Liver (tissue), 9 donors: ENCODE measurements around the gene SELENOM. TPM values are rescaled to one million over a fixed set of nuclear protein-coding genes. Genes with fewer than 3 reads are reported as not detected.

Source experiments
- DNase-seq: peaks from one replicate; pipeline ENCODE4 v3.0.0-alpha.2; 2017; ENCODE audit warnings: low spot score
- H3K27ac ChIP-seq, 2 donors: one replicate each; pipeline ENCODE4 v1.7.0; 2013; ENCODE audit warnings: inconsistent platforms in 2 of 2, low read length in 2 of 2, control low read depth in 1 of 2, low read depth in 1 of 2, mild to moderate bottlenecking in 1 of 2
- H3K27me3 ChIP-seq, 4 donors: one replicate each; pipeline versions ENCODE4 v1.6.1 to v1.7.0; 2013; ENCODE audit warnings: low read length in 3 of 4, inconsistent platforms in 1 of 4, mild to moderate bottlenecking in 1 of 4, moderate library complexity in 1 of 4; ENCODE audit not compliant: control insufficient read depth in 4 of 4, insufficient read depth in 4 of 4
- H3K36me3 ChIP-seq, 4 donors: one replicate each; pipeline versions ENCODE4 v1.6.1 to v1.7.0; 2013; ENCODE audit warnings: low read length in 3 of 4, mild to moderate bottlenecking in 3 of 4, low read depth in 1 of 4, moderate library complexity in 1 of 4; ENCODE audit not compliant: control insufficient read depth in 4 of 4, insufficient read depth in 3 of 4
- H3K4me1 ChIP-seq, 4 donors: one replicate each; pipeline versions ENCODE4 v1.6.1 to v1.7.0; 2013; ENCODE audit warnings: low read length in 3 of 4, mild to moderate bottlenecking in 3 of 4, moderate library complexity in 1 of 4; ENCODE audit not compliant: control insufficient read depth in 4 of 4, insufficient read depth in 4 of 4
- H3K4me3 ChIP-seq, 3 donors: one replicate each; pipeline versions ENCODE4 v1.6.1 to v1.7.0; 2013; ENCODE audit warnings: low read length in 3 of 3, control low read depth in 1 of 3, low read depth in 1 of 3, mild to moderate bottlenecking in 1 of 3
- H3K9ac ChIP-seq, 2 donors: one replicate each; pipeline ENCODE4 v1.7.0; 2013; ENCODE audit warnings: low read length in 2 of 2, mild to moderate bottlenecking in 2 of 2, moderate library complexity in 2 of 2, control low read depth in 1 of 2, low read depth in 1 of 2
- H3K9me3 ChIP-seq, 4 donors: one replicate each; pipeline versions ENCODE4 v1.6.1 to v1.7.0; 2013; ENCODE audit warnings: low read length in 3 of 4; ENCODE audit not compliant: control insufficient read depth in 4 of 4
- EGR1 ChIP-seq, 2 donors: IDR thresholded peaks; 2 replicates each; pipeline ENCODE4 v1.6.1; 2016 to 2018; ENCODE audit warnings: antibody characterized with exemption in 2 of 2, low read depth in 2 of 2
- FOXA1 ChIP-seq: IDR thresholded peaks from 2 replicates; pipeline ENCODE4 v1.6.1; 2016; ENCODE audit warnings: antibody characterized with exemption
- FOXA2 ChIP-seq: IDR thresholded peaks from 2 replicates; pipeline ENCODE4 v1.6.1; 2016; ENCODE audit warnings: antibody characterized with exemption
- GABPA ChIP-seq, 2 donors: IDR thresholded peaks in 1 of 2; conservative IDR thresholded peaks in 1 of 2; 2 replicates each; pipeline ENCODE4 v1.6.1; 2016; ENCODE audit warnings: antibody characterized with exemption in 2 of 2, mild to moderate bottlenecking in 1 of 2, moderate library complexity in 1 of 2
- HNF4A ChIP-seq, 2 donors: conservative IDR thresholded peaks; 2 replicates each; pipeline ENCODE4 v1.6.1; 2016; ENCODE audit warnings: antibody characterized with exemption in 2 of 2, mild to moderate bottlenecking in 2 of 2
- HNF4G ChIP-seq: IDR thresholded peaks from 2 replicates; pipeline ENCODE4 v1.6.1; 2016; ENCODE audit warnings: antibody characterized with exemption
- JUND ChIP-seq, 2 donors: IDR thresholded peaks; 2 replicates each; pipeline ENCODE4 v1.6.1; 2016; ENCODE audit warnings: antibody characterized with exemption in 2 of 2
- NR2F2 ChIP-seq: IDR thresholded peaks from 2 replicates; pipeline ENCODE4 v1.6.1; 2016; ENCODE audit warnings: antibody characterized with exemption
- RAD21 ChIP-seq, 2 donors: IDR thresholded peaks; 2 replicates each; pipeline ENCODE4 v1.6.1; 2016; ENCODE audit warnings: antibody characterized with exemption in 2 of 2, mild to moderate bottlenecking in 2 of 2
- RXRA ChIP-seq, 2 donors: IDR thresholded peaks; 2 replicates each; pipeline ENCODE4 v1.6.1; 2017 to 2018; ENCODE audit warnings: antibody characterized with exemption in 2 of 2, mild to moderate bottlenecking in 1 of 2
- SP1 ChIP-seq: IDR thresholded peaks from 2 replicates; pipeline ENCODE4 v1.6.1; 2018; ENCODE audit warnings: antibody characterized with exemption, mild to moderate bottlenecking
- TAF1 ChIP-seq: conservative IDR thresholded peaks from 2 replicates; pipeline ENCODE4 v1.6.1; 2016; ENCODE audit warnings: antibody characterized with exemption, mild to moderate bottlenecking
- WGBS: extraction: QIAGEN DNeasy Blood & Tissue Kit; methylation state at CpG from one replicate; pipeline ENCODE4 v1.1.7; 2013; 5-methylcytosine and 5-hydroxymethylcytosine counted together
- polyA plus RNA-seq, 2 donors: library from polyadenylated mRNA; stranded (reverse) in 1 of 2; unstranded in 1 of 2; fragments of 200-250 nt in 1 of 2; fragments of >200 nt in 1 of 2; fragmentation: Nextera tagmentation in 1 of 2; extraction: Ambion mirVana in 1 of 2; gene quantifications; one replicate each; pipeline versions ENCODE4 v1.2.1 to v1.2.3, GENCODE V29; 2013 to 2015
- total RNA-seq, 2 donors: library from RNA; depleted of rRNA; stranded (reverse); fragments of >200 nt; gene quantifications; one replicate each; pipeline ENCODE4 v1.2.3, GENCODE V29; 2014
- TF ChIP-seq, protein P1 (sequence below): IDR thresholded peaks from 2 replicates; pipeline ENCODE4 v1.6.1; 2016; ENCODE audit warnings: antibody characterized with exemption, mild to moderate bottlenecking
- TF ChIP-seq, protein P2 (sequence below): IDR thresholded peaks from 2 replicates; pipeline ENCODE4 v1.6.1; 2016; ENCODE audit warnings: antibody characterized with exemption
- TF ChIP-seq, protein P3 (sequence below): IDR thresholded peaks from 2 replicates; pipeline ENCODE4 v1.6.1; 2016; ENCODE audit warnings: antibody characterized with exemption
- TF ChIP-seq, protein P4 (sequence below): fragments of 150-350 bp; IDR thresholded peaks from 2 replicates; pipeline ENCODE4 v1.5.1; 2017; ENCODE audit warnings: improper control_type of control experiment, low read depth, low read length; ENCODE audit not compliant: missing input control
- donor health status: healthy.
- donor health status: healthy.
- donor health status: healthy.
- donor health status: healthy.
- donor health status: healthy.

Gene SELENOM
- total and polyA plus RNA-seq, 4 donors: 3.0 to 17.3 (median 12.2) TPM

DNA sequence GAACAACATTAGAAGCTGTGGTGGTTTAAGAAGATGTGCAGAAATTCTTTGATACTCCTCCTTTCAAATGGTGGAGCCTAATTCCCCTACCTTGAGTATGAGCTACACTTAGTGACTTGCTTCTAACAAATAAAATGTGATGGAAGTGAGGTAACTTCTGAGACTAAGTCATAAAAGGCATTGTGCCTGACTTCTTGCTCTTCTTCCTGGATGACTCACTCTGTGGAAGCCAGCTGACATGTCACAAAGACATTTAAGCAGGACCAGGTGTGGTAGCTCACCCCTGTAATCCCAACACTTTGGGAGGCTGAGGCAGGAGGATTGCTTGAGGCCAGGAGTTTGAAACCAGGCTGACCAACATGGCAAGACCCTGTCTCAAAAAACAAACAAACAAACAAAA, 36.9 kb upstream of the SELENOM start:
- no peak for TF ChIP-seq EGR1 (IDR thresholded peaks at IDR 0.05; ENCODE audit: low read depth in 2 of 2)
- TF ChIP-seq, protein P1, sequence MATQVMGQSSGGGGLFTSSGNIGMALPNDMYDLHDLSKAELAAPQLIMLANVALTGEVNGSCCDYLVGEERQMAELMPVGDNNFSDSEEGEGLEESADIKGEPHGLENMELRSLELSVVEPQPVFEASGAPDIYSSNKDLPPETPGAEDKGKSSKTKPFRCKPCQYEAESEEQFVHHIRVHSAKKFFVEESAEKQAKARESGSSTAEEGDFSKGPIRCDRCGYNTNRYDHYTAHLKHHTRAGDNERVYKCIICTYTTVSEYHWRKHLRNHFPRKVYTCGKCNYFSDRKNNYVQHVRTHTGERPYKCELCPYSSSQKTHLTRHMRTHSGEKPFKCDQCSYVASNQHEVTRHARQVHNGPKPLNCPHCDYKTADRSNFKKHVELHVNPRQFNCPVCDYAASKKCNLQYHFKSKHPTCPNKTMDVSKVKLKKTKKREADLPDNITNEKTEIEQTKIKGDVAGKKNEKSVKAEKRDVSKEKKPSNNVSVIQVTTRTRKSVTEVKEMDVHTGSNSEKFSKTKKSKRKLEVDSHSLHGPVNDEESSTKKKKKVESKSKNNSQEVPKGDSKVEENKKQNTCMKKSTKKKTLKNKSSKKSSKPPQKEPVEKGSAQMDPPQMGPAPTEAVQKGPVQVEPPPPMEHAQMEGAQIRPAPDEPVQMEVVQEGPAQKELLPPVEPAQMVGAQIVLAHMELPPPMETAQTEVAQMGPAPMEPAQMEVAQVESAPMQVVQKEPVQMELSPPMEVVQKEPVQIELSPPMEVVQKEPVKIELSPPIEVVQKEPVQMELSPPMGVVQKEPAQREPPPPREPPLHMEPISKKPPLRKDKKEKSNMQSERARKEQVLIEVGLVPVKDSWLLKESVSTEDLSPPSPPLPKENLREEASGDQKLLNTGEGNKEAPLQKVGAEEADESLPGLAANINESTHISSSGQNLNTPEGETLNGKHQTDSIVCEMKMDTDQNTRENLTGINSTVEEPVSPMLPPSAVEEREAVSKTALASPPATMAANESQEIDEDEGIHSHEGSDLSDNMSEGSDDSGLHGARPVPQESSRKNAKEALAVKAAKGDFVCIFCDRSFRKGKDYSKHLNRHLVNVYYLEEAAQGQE: no peak
- H3K9ac ChIP-seq: no peak overlapping the region
- no peaks in the 10 kb centered on the region for H3K27me3 ChIP-seq
- DNase-seq: no peak
- no peaks in the 10 kb centered on the region for H3K4me1 ChIP-seq
- H3K36me3 ChIP-seq: no peaks in the 10 kb centered on the region
- peaks cover 0 to 7% (median 2%) of the 10 kb centered on the region in 4 donors for H3K9me3 ChIP-seq
- no peak overlapping the region for H3K27ac ChIP-seq
- H3K4me3 ChIP-seq: no peak overlapping the region

DNA sequence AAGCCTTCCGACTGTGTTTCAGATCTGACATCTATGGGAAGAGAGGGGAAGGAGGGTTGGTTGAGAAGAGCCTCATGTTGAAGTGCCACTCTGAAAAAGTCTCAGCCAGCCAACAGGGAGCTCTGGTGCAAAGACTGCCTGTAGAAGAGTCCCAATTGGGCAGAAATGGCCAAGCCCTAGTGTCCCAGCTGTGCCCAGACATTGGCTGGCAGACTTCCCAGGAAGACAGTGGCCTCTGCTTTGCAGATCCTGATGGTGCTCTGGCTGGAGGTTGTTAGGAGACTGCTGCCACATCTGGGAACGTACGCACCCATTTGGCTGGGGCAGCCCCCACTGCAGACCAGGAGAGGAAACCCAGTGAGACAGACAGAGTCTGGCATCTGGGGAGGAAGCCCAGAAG, 36.2 kb upstream of the SELENOM start:
- Histone ChIP-seq H3K9me3 (peaks cover 0 to 7% (median 2%) of the 10 kb centered on the region in 4 donors), H3K4me3 (no peak overlapping the region), H3K36me3 (no peaks in the 10 kb centered on the region), H3K4me1 (no peaks in the 10 kb centered on the region), H3K27me3 (no peaks in the 10 kb centered on the region), H3K27ac (no peak overlapping the region), H3K9ac (no peak overlapping the region)
- TF ChIP-seq FOXA2 (no peak), EGR1 (IDR thresholded peaks at IDR 0.05; ENCODE audit: low read depth in 2 of 2) (no peak), HNF4G (no peak), HNF4A (conservative IDR thresholded peaks at IDR 0.05) (no peak), FOXA1 (no peak), JUND (IDR thresholded peaks at IDR 0.05) (no peak), TAF1 (no peak), RAD21 (IDR thresholded peaks at IDR 0.05) (no peak), SP1 (no peak), GABPA (IDR thresholded peaks at IDR 0.05 in 1 of 2, conservative IDR thresholded peaks at IDR 0.05 in 1 of 2) (no peak), RXRA (IDR thresholded peaks at IDR 0.05) (no peak), NR2F2 (no peak)
- TF ChIP-seq, protein P2, sequence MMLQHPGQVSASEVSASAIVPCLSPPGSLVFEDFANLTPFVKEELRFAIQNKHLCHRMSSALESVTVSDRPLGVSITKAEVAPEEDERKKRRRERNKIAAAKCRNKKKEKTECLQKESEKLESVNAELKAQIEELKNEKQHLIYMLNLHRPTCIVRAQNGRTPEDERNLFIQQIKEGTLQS: no peak
- TF ChIP-seq, protein P1: no peak
- TF ChIP-seq, protein P3, sequence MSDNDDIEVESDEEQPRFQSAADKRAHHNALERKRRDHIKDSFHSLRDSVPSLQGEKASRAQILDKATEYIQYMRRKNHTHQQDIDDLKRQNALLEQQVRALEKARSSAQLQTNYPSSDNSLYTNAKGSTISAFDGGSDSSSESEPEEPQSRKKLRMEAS: no peak
- TF ChIP-seq, protein P4, sequence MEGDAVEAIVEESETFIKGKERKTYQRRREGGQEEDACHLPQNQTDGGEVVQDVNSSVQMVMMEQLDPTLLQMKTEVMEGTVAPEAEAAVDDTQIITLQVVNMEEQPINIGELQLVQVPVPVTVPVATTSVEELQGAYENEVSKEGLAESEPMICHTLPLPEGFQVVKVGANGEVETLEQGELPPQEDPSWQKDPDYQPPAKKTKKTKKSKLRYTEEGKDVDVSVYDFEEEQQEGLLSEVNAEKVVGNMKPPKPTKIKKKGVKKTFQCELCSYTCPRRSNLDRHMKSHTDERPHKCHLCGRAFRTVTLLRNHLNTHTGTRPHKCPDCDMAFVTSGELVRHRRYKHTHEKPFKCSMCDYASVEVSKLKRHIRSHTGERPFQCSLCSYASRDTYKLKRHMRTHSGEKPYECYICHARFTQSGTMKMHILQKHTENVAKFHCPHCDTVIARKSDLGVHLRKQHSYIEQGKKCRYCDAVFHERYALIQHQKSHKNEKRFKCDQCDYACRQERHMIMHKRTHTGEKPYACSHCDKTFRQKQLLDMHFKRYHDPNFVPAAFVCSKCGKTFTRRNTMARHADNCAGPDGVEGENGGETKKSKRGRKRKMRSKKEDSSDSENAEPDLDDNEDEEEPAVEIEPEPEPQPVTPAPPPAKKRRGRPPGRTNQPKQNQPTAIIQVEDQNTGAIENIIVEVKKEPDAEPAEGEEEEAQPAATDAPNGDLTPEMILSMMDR: no peak
- 83% methylated on average over 3 of the region's 3 CpGs for WGBS
- DNase-seq: no peak
